Measurements from ENCODE around the gene RHAG. TPM values are rescaled to one million over a fixed set of nuclear protein-coding genes. Genes with fewer than 3 reads are reported as not detected.
"Not testable (repeated sequence)": the region's sequence is repeated elsewhere in the genome, so short reads cannot be mapped to it uniquely, and the experiment has no call there.

RHAG gene
- total RNA-seq, 2 donors from 2014 or later: not detected

- no peak overlapping the region for H3K4me3 Mint-ChIP-seq
- no peak overlapping the region for H3K27ac Mint-ChIP-seq
- H3K9me3 Mint-ChIP-seq: no peaks in the 10 kb centered on the region
- H3K36me3 Mint-ChIP-seq (ENCODE audit: low read depth): no peaks in the 10 kb centered on the region
- no peaks in the 10 kb centered on the region for H3K4me1 Mint-ChIP-seq
- ATAC-seq (replicated peaks): no peak
- no peaks in the 10 kb centered on the region for H3K27me3 Mint-ChIP-seq
Measured at GRCh38 chr6:49648036-49648435, 11.4 kb upstream of the RHAG start.

- Mint-ChIP-seq H3K4me1 (no peaks in the 10 kb centered on the region), H3K4me3 (no peak overlapping the region), H3K36me3 (ENCODE audit: low read depth) (no peaks in the 10 kb centered on the region), H3K27me3 (no peaks in the 10 kb centered on the region), H3K27ac (no peak overlapping the region), H3K9me3 (no peaks in the 10 kb centered on the region)
- ATAC-seq (replicated peaks): no peak
Measured at GRCh38 chr6:49647476-49647875, 10.8 kb upstream of the RHAG start.

- H3K36me3 Mint-ChIP-seq (ENCODE audit: low read depth): no peaks in the 10 kb centered on the region
- no peak for ATAC-seq (replicated peaks)
- H3K27me3 Mint-ChIP-seq: no peaks in the 10 kb centered on the region
- H3K27ac Mint-ChIP-seq: no peak overlapping the region
- no peaks in the 10 kb centered on the region for H3K9me3 Mint-ChIP-seq
- no peaks in the 10 kb centered on the region for H3K4me1 Mint-ChIP-seq
- no peak overlapping the region for H3K4me3 Mint-ChIP-seq
Measured at GRCh38 chr6:49646942-49647341, 10.3 kb upstream of the RHAG start.

- H3K9me3 Mint-ChIP-seq: no peaks in the 10 kb centered on the region
Measured at GRCh38 chr6:49646130-49646824, 9.6 kb upstream of the RHAG start.

GRCh38 chr6:49645139-49645538 lies 8.5 kb upstream of the RHAG start:
- Mint-ChIP-seq H3K27me3 (no peaks in the 10 kb centered on the region), H3K36me3 (ENCODE audit: low read depth) (no peaks in the 10 kb centered on the region), H3K27ac (no peak overlapping the region), H3K9me3 (no peaks in the 10 kb centered on the region), H3K4me3 (no peak overlapping the region), H3K4me1 (no peaks in the 10 kb centered on the region)
- no peak for ATAC-seq (replicated peaks)

More at GRCh38 chr6:49646130-49646824, 9.6 kb upstream of the RHAG start:
- ATAC-seq (replicated peaks): no peak
- no peak overlapping the region for H3K27ac Mint-ChIP-seq
- no peaks in the 10 kb centered on the region for H3K27me3 Mint-ChIP-seq
- H3K4me1 Mint-ChIP-seq: no peaks in the 10 kb centered on the region
- no peaks in the 10 kb centered on the region for H3K36me3 Mint-ChIP-seq (ENCODE audit: low read depth)
- H3K4me3 Mint-ChIP-seq: no peak overlapping the region

GRCh38 chr6:49639177-49639817 lies 2.7 kb upstream of the RHAG start:
- Mint-ChIP-seq H3K4me3 (no peak overlapping the region), H3K4me1 (no peaks in the 10 kb centered on the region), H3K9me3 (no peaks in the 10 kb centered on the region), H3K27me3 (peaks cover 9% of the 10 kb centered on the region), H3K36me3 (ENCODE audit: low read depth) (no peaks in the 10 kb centered on the region), H3K27ac (no peak overlapping the region)
- no peak for ATAC-seq (replicated peaks)

GRCh38 chr6:49637350-49637731 lies 702 bp upstream of the RHAG start:
- H3K36me3 Mint-ChIP-seq (ENCODE audit: low read depth): no peaks in the 10 kb centered on the region

GRCh38 chr6:49635978-49636712 lies 494 bp downstream of the RHAG start:
- no peaks in the 10 kb centered on the region for H3K9me3 Mint-ChIP-seq
- H3K4me3 Mint-ChIP-seq: no peak overlapping the region
- no peak for ATAC-seq (replicated peaks)
- H3K36me3 Mint-ChIP-seq (ENCODE audit: low read depth): no peaks in the 10 kb centered on the region
- no peaks in the 10 kb centered on the region for H3K4me1 Mint-ChIP-seq
- H3K27ac Mint-ChIP-seq: no peak overlapping the region
- H3K27me3 Mint-ChIP-seq: peaks cover 12% of the 10 kb centered on the region

More at GRCh38 chr6:49637350-49637731, 702 bp upstream of the RHAG start:
- Mint-ChIP-seq H3K9me3 (no peaks in the 10 kb centered on the region), H3K4me1 (no peaks in the 10 kb centered on the region), H3K27me3 (peaks cover 9% of the 10 kb centered on the region), H3K27ac (no peak overlapping the region), H3K4me3 (no peak overlapping the region)
- ATAC-seq (replicated peaks): no peak

- no peak overlapping the region for H3K27ac Mint-ChIP-seq
- ATAC-seq (replicated peaks): no peak
- H3K36me3 Mint-ChIP-seq (ENCODE audit: low read depth): no peaks in the 10 kb centered on the region
- peaks cover 12% of the 10 kb centered on the region for H3K27me3 Mint-ChIP-seq
- H3K9me3 Mint-ChIP-seq: no peaks in the 10 kb centered on the region
- no peak overlapping the region for H3K4me3 Mint-ChIP-seq
- no peaks in the 10 kb centered on the region for H3K4me1 Mint-ChIP-seq
Measured at GRCh38 chr6:49635480-49635879, 1.2 kb downstream of the RHAG start.

GRCh38 chr6:49634836-49635218 lies 1.8 kb downstream of the RHAG start:
- Mint-ChIP-seq H3K27ac (no peak overlapping the region), H3K9me3 (no peaks in the 10 kb centered on the region), H3K4me3 (no peak overlapping the region), H3K4me1 (no peaks in the 10 kb centered on the region), H3K36me3 (ENCODE audit: low read depth) (no peaks in the 10 kb centered on the region), H3K27me3 (peaks cover 12% of the 10 kb centered on the region)
- ATAC-seq (replicated peaks): no peak

GRCh38 chr6:49634092-49634835 lies 2.4 kb downstream of the RHAG start:
- peaks cover 12% of the 10 kb centered on the region for H3K27me3 Mint-ChIP-seq
- no peaks in the 10 kb centered on the region for H3K4me1 Mint-ChIP-seq
- H3K9me3 Mint-ChIP-seq: no peaks in the 10 kb centered on the region
- H3K27ac Mint-ChIP-seq: no peak overlapping the region
- H3K4me3 Mint-ChIP-seq: no peak overlapping the region
- ATAC-seq (replicated peaks): no peak
- H3K36me3 Mint-ChIP-seq (ENCODE audit: low read depth): no peaks in the 10 kb centered on the region

- Mint-ChIP-seq H3K4me1 (no peaks in the 10 kb centered on the region), H3K27ac (no peak overlapping the region), H3K27me3 (peaks cover 12% of the 10 kb centered on the region)
Measured at GRCh38 chr6:49633541-49633940, 3.1 kb downstream of the RHAG start.

GRCh38 chr6:49632727-49633126 lies 3.9 kb downstream of the RHAG start:
- Mint-ChIP-seq H3K9me3 (no peaks in the 10 kb centered on the region), H3K27ac (no peak overlapping the region), H3K4me1 (no peaks in the 10 kb centered on the region), H3K27me3 (peaks cover 12% of the 10 kb centered on the region), H3K36me3 (ENCODE audit: low read depth) (no peaks in the 10 kb centered on the region), H3K4me3 (no peak overlapping the region)
- no peak for ATAC-seq (replicated peaks)

More at GRCh38 chr6:49633541-49633940, 3.1 kb downstream of the RHAG start:
- Mint-ChIP-seq H3K4me3 (no peak overlapping the region), H3K36me3 (ENCODE audit: low read depth) (no peaks in the 10 kb centered on the region), H3K9me3 (no peaks in the 10 kb centered on the region)
- no peak for ATAC-seq (replicated peaks)

GRCh38 chr6:49629485-49630088 lies 7.1 kb downstream of the RHAG start:
- ATAC-seq (replicated peaks): not testable (repeated sequence)

More at GRCh38 chr6:49629485-49630088, 7.1 kb downstream of the RHAG start:
- H3K27ac Mint-ChIP-seq; H3K27me3 Mint-ChIP-seq; H3K9me3 Mint-ChIP-seq; H3K36me3 Mint-ChIP-seq (ENCODE audit: low read depth); H3K4me1 Mint-ChIP-seq; H3K4me3 Mint-ChIP-seq: not testable (repeated sequence)

Data from activated T-helper 17 cell treated with anti-CD3 and anti-CD28 coated beads, Interleukin-2, amount 50 U/mL, for 72 hours (primary cell).